Measurements from ENCODE around the gene PKNOX2.

GRCh38 chr11:125338886-125339811 lies 174.6 kb downstream of the PKNOX2 start:
- no peak for TF ChIP-seq POLR2A (IDR thresholded peaks at IDR 0.05; ENCODE audit: control extremely low read depth in 1 of 2, low read depth in 2 of 2, low read length in 2 of 2)
- no peak for TF ChIP-seq SIN3A (conservative IDR thresholded peaks at IDR 0.05 in 1 of 2, IDR thresholded peaks at IDR 0.05 in 1 of 2; ENCODE audit: low read depth in 1 of 2, low read length in 2 of 2)
- TF ChIP-seq EP300 (IDR thresholded peaks at IDR 0.05; ENCODE audit: borderline replicate concordance in 1 of 2, low read depth in 2 of 2, low read length in 2 of 2) = no peak
- TF ChIP-seq TAF1 (IDR thresholded peaks at IDR 0.05; ENCODE audit: low read depth, low read length) = no peak
- TF ChIP-seq, protein P1, sequence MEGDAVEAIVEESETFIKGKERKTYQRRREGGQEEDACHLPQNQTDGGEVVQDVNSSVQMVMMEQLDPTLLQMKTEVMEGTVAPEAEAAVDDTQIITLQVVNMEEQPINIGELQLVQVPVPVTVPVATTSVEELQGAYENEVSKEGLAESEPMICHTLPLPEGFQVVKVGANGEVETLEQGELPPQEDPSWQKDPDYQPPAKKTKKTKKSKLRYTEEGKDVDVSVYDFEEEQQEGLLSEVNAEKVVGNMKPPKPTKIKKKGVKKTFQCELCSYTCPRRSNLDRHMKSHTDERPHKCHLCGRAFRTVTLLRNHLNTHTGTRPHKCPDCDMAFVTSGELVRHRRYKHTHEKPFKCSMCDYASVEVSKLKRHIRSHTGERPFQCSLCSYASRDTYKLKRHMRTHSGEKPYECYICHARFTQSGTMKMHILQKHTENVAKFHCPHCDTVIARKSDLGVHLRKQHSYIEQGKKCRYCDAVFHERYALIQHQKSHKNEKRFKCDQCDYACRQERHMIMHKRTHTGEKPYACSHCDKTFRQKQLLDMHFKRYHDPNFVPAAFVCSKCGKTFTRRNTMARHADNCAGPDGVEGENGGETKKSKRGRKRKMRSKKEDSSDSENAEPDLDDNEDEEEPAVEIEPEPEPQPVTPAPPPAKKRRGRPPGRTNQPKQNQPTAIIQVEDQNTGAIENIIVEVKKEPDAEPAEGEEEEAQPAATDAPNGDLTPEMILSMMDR (IDR thresholded peaks at IDR 0.05; ENCODE audit: control extremely low read depth in 1 of 3, insufficient read depth in 1 of 3, low read depth in 1 of 3, low read length in 3 of 3) = no peak

All from H1 (cell line).